Hematopoietic multipotent progenitor cell treated with erythropoietin and hydrocortisone succinate and interleukin-3 and kit ligand, for 17 days (in vitro differentiated cells): ENCODE data around the gene FAM83D.
"Not testable (repeated sequence)": the region's sequence is repeated elsewhere in the genome, so short reads cannot be mapped to it uniquely, and the experiment has no call there.

ENCODE experiments used
- DNase-seq: peaks from one replicate; pipeline ENCODE4 v3.0.0-alpha.2; 2015; ENCODE audit warnings: low spot score

Gene FAM83D

DNA sequence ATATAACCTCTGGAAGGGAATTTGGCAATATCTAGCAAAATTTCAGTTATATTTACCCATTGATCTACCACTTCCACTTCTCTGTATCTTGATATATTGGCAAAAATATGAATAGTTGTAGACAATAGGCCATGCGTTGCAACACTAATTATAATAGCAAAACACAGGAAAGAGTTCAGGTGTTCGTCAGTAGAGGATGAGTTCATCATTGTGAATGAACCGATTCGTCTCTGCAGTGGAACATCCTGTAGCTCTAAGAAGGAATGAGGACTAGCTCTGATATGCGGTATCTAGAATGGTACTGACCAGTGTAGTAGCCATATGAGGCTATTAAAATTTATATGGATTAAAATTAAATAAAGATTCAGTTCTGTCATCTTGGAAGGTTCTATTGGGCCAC, 8.3 kb downstream of the FAM83D start:
- no peak for DNase-seq

DNA sequence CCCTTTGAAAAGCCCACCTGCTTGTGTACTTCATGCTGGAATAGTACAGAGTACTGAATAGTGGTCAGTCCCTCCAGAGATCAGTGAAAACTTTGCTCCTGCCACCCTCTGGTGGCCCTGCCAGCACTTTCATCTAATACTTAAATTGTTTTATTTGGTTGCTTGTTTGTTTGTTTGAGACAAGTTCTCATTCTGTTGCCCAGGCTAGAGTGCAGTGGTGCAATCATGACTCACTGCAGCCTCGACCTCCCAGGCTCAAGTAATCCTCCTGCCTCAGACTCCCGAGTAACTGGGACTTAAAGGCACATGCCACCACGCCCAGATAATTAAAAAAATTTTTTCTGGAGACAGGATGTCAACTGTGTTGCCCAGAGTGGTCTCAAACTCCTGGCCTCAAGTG, 9.1 kb downstream of the FAM83D start:
- DNase-seq, result peak; percentile 58

DNA sequence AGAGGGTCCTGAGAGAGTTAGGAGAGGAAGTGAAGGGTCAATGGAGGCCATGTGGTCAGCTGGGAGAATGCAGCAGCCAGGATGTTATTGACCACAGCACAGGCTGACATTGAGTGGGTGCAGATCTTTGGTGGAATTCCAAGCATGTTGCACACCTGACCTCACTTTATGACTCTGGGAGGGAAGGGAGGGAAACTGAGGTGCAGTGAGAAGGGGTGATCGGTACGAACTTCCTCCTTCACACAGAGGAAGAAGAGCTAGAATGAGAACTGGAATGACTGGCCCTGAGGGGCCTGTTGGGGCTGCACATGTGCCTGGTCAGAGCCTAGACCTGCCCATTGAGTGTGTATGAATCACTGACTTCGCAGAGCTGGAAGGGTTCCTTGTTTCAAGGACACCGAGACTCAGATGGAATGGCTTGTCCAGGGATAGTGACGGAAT, 9.8 kb downstream of the FAM83D start:
- DNase-seq, result no peak

DNA sequence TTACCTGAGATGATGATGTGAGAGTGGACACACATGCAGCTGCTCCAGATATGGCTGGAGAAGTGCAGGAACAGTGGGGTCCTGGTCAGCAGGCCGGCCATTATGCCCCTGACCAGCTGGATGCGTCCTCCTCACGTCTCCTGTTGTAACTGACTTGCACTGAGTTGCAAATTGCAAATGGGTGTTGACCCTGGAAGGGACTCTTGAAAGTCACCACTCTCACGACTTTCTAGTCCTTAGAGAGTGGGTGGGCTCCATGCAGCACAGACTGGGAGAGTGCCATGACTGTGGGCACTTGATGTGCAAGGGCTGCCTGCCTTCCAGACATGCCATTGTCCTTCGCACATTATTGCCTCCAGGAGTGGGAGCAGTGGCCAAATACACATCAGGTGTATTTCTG, 10.8 kb downstream of the FAM83D start:
- DNase-seq, result no peak

DNA sequence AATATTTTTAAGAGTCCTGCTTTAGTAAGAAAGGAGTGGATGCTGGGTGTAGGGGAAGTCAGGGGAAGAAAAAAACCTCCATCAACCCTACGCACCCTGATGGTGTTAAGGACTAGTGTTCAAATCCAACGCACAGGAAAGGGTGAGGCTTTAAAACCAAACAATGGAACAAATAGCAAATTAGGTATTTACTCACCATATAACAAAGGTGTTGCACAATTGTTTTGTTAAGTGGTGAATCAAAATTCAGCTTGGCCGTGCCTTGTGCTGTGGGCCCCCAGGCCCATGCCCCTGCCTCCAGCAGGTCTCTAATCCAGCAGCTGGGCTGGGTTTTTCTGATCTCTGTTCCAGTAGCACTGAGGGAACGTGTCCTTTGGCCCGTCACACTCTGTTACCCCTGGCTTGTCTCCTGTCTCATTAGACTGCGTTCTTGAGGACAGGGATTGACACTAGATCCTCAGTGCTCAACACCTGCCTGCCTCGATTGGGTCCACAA, 11.8 kb downstream of the FAM83D start:
- no peak for DNase-seq

DNA sequence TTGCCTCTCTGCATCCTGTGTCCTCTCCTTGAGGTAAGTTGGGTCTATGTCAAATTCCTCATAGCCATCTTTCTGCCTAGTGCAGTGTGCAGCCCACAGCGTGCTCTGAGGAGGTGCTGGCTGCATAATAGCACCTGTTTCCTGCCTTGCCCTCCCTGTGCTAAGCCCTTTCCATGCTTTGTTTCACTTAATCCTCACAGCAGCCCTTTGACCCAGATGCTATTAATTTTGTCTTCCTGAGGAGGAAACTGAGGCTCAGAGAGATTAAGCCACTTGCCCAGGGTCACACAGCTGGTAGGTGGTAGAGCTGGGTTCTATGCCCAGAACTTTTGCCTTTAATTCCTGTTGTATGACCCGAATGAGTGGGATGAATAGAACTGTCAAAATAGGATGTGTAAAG, 13.5 kb downstream of the FAM83D start:
- DNase-seq, result no peak

DNA sequence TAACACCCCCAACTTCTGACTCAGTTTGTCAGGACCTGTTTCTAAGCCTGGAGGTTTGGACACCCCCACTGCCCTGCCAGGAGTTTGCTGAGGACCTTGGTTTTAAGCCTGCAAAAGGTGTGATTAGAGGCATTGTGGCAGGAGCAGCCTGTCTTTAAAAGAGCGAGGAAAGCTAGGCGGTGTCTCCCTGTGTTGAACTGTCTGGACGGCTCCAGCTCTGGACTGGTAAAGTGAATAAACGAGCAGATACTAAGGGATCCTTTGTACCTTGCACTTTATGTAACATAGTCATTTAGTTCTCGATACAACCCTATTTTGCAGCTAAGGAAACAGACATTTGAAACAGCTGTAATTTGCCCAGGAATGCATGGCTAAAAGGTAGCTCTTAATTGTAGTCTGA, 14.4 kb downstream of the FAM83D start:
- DNase-seq, result no peak

DNA sequence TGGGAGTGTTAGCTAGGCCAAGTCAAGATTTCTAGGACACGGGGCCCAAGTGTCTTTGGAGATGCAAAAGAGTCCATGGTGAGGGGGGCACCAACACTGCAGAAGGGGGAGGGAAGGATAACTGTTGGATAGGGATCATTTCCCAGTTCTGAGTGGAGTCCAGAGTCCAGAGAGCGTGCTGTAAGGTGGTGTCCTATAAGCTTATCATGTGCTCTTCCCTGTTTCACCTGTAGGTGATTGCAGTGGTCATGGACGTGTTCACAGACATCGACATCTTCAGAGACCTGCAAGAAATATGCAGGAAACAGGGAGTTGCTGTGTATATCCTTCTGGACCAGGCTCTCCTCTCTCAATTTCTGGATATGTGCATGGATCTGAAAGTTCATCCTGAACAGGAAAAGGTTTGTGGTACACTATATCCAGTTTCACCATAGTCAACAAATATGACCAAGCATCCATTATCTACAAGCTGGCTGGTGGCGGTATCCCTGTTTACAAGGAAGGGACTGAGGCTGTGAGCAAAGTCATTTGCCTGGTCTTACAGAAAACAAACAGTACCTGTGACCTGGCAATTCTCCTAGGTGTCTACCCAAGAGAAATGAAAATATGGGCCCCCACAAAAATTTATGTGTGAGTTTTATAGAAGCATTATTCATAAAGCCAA, 15.6 kb downstream of the FAM83D start:
- DNase-seq, result peak; percentile 47

DNA sequence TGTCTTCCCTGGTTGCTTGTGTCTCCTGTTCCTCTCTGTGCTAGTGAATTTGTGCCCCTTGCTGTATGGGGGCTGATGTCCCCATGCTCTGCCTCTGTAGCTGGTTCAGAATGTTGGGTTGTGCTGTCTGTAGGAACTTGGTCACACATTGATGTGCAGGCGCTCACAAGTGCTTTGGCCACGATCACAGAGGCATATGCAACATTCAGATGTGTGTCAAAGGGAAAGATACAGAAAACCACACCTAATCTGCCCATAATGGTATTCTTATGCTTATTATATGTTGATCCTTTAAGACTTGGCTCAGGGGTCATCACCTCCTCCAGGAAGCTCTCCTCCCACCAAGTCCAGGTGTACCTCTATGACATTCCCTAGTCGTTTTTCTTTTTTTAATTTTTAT, 18.8 kb downstream of the FAM83D start:
- no peak for DNase-seq

DNA sequence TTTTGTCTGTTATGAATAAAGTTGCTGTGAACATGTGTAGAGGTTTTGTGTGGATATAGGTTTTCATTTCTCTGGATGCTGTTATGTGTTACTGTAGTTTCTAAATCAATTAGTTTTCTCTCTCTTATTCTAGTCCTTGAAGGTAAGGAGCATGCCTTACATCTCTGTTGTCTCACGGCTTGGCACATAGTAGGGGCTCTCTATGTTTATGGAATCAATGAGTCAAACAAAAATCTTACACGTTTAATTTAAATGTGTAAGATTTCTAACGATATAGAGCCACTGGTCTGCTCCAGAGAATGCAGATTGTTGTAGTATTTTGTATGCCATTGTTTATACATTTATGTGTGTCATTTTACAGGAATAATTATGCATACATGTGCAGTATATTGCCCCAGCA, 20.6 kb downstream of the FAM83D start:
- DNase-seq, result no peak

DNA sequence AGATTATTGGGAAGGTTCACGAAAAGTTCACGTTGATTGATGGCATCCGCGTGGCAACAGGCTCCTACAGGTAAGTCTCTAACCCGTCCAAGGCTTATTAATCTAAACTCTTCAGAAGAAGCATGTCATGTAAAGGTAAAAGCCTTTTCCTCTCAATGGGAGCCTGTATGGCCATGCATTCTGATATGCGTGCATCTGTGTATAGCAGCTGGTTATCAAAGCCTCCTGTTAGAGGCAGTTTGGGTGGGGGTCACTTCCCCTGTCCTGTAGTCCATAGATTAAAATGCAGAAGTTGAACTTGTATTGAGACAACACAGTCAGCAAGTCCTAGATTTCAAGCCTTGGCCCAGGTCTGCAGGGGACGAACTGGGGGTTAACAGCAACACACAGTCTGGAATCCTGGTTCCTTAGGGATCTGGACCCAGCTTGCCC, 21.7 kb downstream of the FAM83D start:
- DNase-seq, result peak; percentile 64

DNA sequence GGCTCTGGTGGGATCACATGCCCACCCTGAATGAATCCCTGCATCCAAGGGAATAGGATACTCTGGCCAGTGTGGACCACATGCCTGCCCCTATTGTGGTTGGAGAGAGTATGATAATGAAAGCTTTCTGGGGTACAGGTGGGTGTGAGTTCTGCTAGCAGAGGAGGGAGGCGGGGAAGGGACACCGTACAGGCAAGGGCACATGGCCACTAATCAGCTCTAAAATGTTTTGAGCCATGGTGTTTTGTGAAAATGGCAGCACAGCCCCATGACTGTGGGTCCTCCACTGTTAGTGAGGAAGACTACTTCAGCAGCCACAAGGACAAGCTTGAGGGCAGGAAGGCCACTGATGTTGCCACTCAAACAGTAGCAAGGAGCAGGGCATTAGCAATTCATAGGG, 24.0 kb downstream of the FAM83D start:
- no peak for DNase-seq

DNA sequence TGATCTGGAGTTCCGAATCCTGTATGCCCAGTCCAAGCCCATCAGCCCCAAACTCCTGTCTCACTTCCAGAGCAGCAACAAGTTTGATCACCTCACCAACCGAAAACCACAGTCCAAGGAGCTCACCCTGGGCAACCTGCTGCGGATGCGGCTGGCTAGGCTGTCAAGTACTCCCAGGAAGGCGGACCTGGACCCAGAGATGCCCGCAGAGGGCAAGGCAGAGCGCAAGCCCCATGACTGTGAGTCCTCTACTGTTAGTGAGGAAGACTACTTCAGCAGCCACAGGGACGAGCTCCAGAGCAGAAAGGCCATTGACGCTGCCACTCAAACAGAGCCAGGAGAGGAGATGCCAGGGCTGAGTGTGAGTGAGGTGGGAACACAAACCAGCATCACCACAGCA, 25.4 kb downstream of the FAM83D start:
- DNase-seq, result no peak

DNA sequence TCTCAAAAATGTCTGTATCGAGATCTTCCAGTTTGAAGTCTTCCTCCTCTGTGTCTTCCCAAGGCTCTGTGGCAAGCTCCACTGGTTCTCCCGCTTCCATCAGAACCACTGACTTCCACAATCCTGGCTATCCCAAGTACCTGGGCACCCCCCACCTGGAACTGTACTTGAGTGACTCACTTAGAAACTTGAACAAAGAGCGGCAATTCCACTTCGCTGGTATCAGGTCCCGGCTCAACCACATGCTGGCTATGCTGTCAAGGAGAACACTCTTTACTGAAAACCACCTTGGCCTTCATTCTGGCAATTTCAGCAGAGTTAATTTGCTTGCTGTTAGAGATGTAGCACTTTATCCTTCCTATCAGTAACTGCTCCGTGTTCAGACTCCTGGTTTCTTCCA, 25.9 kb downstream of the FAM83D start:
- DNase-seq, result no peak

DNA sequence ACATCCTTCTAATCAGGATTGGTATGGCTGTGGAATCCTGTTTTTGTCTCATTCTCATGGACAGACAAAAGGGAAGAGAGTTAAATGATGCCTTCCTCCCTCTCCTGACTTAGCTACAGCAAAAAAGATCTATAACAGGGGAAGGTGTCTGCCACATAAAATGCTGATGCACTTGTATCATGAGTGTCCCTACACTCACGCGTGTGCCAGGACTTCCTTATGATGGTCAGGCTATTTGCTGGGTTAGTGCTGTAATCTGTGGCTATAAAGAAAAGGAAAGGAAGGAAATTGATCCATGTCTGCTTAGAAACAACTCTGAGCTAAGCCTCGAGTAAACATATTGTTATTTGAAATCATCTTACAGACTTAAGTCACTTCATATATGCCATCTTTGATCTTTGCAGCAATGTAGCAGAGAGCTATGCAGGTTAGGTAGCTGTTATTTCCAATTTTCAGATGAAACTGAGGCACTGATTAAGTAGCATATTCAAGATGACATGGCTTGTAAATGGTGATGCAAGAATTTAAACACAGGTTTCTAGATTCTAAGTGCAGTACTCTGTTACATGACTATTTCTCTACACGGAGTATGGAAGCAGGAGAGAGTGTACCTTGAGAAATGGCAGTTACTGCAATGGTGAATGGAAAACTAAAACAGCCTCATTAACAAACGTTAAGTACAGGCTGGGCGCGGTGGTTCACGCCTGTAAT, 27.6 kb downstream of the FAM83D start:
- DNase-seq, result no peak

DNA sequence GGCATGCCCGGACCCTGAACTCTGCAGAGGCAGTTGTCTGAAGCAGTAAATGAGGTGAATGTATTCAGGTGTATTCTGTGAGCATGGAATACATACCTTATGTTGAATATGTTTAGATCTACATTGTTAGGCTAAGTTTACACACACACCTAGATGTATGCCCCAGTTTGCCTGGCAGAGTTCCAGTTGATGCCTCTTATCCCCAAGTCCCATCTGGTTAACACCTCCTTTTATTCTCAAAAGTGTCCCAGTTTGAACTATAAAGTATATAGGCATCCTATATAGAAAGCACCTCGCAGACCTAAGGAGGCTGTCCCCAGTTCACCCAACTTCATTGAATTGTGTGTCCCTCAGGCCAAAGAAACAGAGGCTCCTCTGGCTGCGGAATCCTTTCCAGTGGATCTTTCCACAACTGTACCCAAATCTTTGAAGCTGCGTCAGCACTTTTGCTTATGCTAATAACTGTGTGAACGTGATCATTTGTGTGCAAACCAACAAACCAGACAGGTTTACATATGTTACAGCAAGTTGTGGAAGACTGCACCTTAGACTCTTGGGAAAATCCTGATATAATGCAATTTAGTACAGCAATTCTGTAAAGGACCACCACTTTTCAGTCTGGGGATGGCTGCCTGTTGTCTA, 31.1 kb downstream of the FAM83D start:
- DNase-seq, result no peak

DNA sequence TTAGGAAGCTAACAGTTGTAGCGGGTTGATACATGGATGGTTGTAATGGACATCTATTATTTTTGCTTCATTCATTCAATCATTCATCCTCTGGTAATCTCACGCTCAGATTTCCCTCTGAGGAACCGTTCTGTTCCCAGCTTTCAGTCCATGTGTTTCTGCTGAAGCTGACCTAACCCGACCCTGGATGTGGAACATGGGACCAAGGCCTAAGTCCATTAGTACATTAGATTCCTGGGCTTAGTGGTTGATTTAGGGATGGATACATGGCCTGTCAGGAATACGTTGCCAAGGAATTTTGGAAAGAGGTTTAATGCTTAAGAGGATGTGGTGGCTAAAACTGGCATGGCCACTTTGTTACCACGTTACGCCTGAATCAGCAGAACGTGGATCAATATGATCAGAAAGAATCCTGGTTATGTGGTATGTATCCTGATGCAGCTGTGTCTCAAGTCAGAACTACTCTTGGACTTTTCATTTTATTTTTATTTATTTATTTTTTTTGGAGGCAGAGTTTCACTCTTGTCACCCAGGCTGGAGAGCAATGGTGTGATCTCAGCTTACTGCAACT, 31.8 kb downstream of the FAM83D start:
- DNase-seq, result no peak

DNA sequence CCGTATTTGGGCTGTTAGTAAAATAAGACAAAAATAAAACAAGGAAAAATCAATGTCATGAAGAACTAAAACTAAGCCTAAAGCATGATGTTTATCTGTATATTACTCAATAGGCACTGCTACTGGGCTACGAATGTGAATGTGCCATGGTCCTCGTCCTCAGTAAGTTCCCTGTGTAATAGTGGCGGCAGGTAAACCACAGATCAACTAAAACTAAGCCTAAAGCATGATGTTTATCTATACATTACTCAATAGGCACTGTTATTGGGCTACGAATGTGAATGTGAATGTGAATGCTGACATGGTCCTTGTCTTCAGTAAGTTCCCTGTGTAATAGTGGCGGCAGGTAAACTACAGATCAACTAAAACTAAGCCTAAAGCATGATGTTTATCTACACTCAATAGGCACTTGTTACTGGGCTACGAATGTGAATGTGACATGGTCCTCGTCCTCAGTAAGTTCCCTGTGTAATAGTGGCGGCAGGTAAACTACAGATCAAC, 34.0 kb downstream of the FAM83D start:
- not testable (repeated sequence) for DNase-seq

DNA sequence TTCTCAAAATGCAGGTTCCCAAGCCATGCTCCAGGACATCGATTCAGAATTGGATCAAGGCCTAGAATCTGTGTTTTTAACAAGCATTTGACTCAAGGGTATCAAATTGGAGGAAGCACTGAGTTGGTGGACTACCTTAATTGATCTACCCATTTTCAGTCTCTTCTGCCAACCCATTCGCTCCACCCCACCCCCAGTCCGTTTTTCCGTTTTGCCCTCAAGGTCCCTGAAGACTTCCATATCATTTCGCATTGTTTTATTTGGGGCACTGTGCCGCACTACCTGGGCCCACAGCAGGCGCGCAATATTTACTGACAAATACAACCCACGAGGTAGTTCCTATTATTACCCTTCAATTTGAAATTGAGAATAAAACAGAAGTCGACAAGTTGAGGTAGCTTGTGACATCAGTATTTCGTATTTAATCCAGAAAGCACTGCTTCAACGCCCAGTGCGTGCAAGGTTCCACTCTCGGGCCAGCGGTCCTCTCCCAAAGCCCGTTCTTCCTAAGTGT, 35.4 kb downstream of the FAM83D start:
- no peak for DNase-seq

DNA sequence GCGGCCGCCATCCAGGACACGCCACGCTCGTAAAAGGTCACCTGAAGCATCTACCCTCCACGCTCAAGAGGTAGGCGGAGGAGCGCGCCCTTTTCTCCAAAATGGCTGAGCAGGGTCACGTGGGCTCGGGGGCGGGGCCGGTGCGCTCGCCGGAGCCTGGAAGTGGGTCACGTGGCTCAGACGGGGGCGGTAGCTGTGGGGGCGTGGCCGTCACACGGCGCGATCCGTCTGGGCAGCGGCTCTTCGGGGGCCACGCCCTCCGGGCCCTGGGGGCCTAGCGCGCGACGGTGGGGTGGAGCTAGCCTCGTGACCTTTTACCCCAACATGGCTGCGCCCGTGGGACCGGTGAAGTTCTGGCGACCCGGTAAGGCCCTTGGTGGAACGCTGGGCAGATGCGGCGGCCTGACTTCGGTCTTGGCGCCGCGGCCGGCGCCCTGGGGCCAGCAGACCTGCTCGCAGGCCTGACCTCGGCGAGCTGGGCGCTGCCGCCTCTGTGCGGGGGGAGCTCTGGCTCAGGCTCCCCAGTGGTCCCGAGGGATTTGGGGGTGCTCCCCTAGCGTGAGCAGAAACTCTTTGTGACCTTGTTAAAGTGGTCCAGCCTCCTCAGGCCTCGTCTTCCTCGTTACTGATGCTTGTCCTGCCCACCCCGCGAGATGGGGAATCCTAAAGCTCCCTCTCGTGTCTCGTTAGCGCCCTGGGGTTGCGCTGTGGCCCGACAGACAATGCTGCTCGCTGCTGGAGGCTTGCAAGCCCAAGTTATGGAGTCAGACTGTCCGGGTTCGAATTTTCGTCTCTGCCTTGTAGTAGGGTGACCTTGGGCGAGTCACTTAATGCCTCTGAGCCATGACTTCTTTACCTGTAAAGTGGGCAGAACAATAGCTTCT, 36.1 kb downstream of the FAM83D start, which contains the start of gene DHX35:
Gene DHX35, plus strand, starts transcription at position 301 of the 884 bp plus-strand sequence. Its CDS starts 24 bp downstream, at position 325.
- DNase-seq, result peak; percentile 98

DNA sequence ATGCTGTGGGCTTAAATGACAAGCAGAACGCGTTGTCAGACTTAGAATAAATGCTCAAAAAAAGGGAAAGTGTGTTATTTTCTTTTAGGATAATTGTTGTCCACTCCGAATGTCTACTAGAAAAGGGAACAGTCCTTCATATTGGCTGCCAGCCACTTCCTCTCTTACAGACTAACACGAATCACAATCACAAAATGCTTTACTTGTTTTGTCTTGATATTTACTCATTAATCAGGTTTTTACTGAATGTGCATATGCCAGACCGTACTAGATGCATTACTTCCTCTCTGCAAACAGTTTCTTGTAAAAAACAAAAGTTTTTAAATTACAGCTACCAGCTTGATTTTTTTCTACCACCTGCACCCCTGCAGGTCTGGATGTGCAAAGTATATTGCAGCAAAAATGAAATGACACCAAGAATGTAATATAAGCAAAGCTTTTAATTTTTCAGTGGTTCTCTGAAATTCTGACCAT, 36.7 kb downstream of the FAM83D start:
- no peak for DNase-seq
